ENCODE results near the gene PCMT1. TPM values are rescaled to one million over a fixed set of nuclear protein-coding genes. Genes with fewer than 3 reads are reported as not detected.

The PCMT1 gene
- total RNA-seq, 2 experiments from 2014 or later = 117 to 125 TPM

DNA sequence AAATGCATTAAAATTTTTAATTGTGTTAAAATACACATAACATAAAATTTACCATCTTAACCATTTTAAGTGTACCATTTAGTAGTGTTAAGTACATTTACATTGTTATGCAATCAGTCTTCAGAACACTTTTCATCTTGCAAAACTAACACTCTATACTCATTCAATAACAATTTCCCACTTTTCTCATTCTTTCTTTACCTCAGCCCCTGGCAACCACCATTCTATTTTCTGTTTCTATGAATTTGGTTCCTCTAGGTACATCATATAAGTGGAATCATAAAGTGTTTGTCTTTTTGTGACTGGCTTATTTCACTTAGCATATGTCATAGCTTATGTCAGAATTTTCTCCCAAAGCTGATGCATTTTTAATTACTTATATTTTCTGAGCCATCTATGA lies 32.2 kb downstream of the PCMT1 start:
- BruUV-seq (replicated peaks) = no TSS peak
- intact Hi-C loops (cut with micrococcal nuclease; ENCODE audit: unreplicated experiment) = no loop called here
- peaks cover 5% of the 10 kb centered on the region; the same call in 1 of the 2 replicates for H3K79me2 ChIP-seq (ENCODE audit: insufficient read depth, low read depth, low read length)

DNA sequence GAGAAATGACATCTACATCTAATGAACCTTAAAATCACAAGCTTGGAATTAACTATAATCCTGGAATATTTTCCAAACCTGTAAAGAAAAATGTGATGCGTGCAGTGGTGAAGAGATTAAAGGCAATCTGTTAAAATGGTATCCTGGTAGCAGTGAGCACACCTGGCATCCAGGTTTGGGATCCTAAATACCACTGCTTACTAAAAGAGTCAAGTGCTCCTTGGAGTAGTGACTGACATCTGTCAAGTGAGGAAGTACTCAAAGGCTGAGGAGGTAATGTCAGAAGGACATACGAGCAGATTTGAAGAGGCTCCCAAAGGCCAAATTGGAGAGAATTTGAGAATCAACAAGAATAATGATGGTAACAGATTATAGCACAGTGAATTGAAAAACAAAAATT lies 32.8 kb downstream of the PCMT1 start:
- intact Hi-C loops (cut with micrococcal nuclease; ENCODE audit: unreplicated experiment) = no loop called here
- peaks cover 5% of the 10 kb centered on the region; the same call in 1 of the 2 replicates for H3K79me2 ChIP-seq (ENCODE audit: insufficient read depth, low read depth, low read length)
- H3K4me2 ChIP-seq (ENCODE audit: low read length) = no peak overlapping the region
- ChIA-PET CTCF (ENCODE audit: unreplicated experiment) (no interaction called here), POLR2A (no interaction called here)
- no peak overlapping the region for H3K27ac ChIP-seq (ENCODE audit: low read depth, low read length, poor library complexity, severe bottlenecking)
- H4K20me1 ChIP-seq (ENCODE audit: insufficient read depth, low read length) = no peaks in the 10 kb centered on the region
- H2AFZ ChIP-seq (ENCODE audit: low read length) = no peak overlapping the region
- no peak overlapping the region for H3K4me3 ChIP-seq (ENCODE audit: low read depth, low read length, poor library complexity, severe bottlenecking)
- BruUV-seq (replicated peaks) = TSS peak; percentile 20
- no peak for DNase-seq (ENCODE audit: low spot score)
- H3K36me3 ChIP-seq (ENCODE audit: insufficient read depth, low read length) = peaks cover 66% of the 10 kb centered on the region
- TF ChIP-seq, protein P1, sequence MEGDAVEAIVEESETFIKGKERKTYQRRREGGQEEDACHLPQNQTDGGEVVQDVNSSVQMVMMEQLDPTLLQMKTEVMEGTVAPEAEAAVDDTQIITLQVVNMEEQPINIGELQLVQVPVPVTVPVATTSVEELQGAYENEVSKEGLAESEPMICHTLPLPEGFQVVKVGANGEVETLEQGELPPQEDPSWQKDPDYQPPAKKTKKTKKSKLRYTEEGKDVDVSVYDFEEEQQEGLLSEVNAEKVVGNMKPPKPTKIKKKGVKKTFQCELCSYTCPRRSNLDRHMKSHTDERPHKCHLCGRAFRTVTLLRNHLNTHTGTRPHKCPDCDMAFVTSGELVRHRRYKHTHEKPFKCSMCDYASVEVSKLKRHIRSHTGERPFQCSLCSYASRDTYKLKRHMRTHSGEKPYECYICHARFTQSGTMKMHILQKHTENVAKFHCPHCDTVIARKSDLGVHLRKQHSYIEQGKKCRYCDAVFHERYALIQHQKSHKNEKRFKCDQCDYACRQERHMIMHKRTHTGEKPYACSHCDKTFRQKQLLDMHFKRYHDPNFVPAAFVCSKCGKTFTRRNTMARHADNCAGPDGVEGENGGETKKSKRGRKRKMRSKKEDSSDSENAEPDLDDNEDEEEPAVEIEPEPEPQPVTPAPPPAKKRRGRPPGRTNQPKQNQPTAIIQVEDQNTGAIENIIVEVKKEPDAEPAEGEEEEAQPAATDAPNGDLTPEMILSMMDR (conservative IDR thresholded peaks at IDR 0.05; ENCODE audit: low read length) = no peak
- TF ChIP-seq EZH2phosphoT487 (IDR thresholded peaks at IDR 0.05; ENCODE audit: borderline replicate concordance, low read depth, low read length) = no peak
- H3K9me3 ChIP-seq (ENCODE audit: low read length) = no peaks in the 10 kb centered on the region
- H3K4me1 ChIP-seq (ENCODE audit: insufficient read depth, low read length, poor library complexity, severe bottlenecking) = no peaks in the 10 kb centered on the region
- H3K9me2 ChIP-seq (ENCODE audit: insufficient read depth, low read length) = no peaks in the 10 kb centered on the region

More for the DNA sequence above, 32.2 kb downstream of the PCMT1 start:
- no peaks in the 10 kb centered on the region for H3K9me2 ChIP-seq (ENCODE audit: insufficient read depth, low read length)
- H3K9me3 ChIP-seq (ENCODE audit: low read length) = no peaks in the 10 kb centered on the region
- no peak overlapping the region for H3K4me2 ChIP-seq (ENCODE audit: low read length)
- no peak for DNase-seq (ENCODE audit: low spot score)
- H3K4me3 ChIP-seq (ENCODE audit: low read depth, low read length, poor library complexity, severe bottlenecking) = no peak overlapping the region
- H3K36me3 ChIP-seq (ENCODE audit: insufficient read depth, low read length) = peaks cover 72% of the 10 kb centered on the region
- ChIA-PET CTCF (ENCODE audit: unreplicated experiment) (no interaction called here), POLR2A (interaction anchor here (0.7 kb wide), 1 partner anchor 13 kb away, joined by 4 read pairs; no protein-coding TSS in a partner anchor)
- no peak overlapping the region for H2AFZ ChIP-seq (ENCODE audit: low read length)
- TF ChIP-seq, protein P1 (conservative IDR thresholded peaks at IDR 0.05; ENCODE audit: low read length) = no peak
- TF ChIP-seq EZH2phosphoT487 (IDR thresholded peaks at IDR 0.05; ENCODE audit: borderline replicate concordance, low read depth, low read length) = no peak
- H3K27ac ChIP-seq (ENCODE audit: low read depth, low read length, poor library complexity, severe bottlenecking) = no peak overlapping the region
- no peaks in the 10 kb centered on the region for H4K20me1 ChIP-seq (ENCODE audit: insufficient read depth, low read length)
- no peaks in the 10 kb centered on the region for H3K4me1 ChIP-seq (ENCODE audit: insufficient read depth, low read length, poor library complexity, severe bottlenecking)

DNA sequence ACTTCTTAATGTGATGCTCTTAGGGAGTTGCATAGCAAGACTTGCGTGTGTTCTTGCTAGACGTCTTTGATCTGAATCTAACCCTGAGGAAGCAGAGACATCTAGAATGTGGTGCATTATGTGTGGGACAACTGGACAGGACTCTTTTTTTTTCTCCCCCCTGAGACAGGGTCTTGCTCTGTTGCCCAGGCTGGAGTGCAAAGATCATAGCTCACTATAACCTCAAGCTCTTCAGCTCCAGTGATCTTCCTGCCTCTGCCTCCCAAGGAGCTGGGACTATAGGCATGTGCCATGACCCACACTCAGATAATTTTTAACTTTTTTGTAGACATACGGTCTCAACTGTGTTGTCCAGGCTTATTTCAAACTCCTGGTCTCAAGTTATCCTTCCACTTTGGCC lies 34.0 kb downstream of the PCMT1 start:
- ChIA-PET POLR2A (interaction anchor here (0.6 kb wide), 1 partner anchor 18 kb away, joined by 4 read pairs; no protein-coding TSS in a partner anchor), CTCF (ENCODE audit: unreplicated experiment) (interaction anchor here (1.1 to 1.2 kb wide), 2 partner anchors 16 to 36 kb away, joined by 3 read pairs; no protein-coding TSS in a partner anchor)
- Histone ChIP-seq H3K9me3 (ENCODE audit: low read length) (no peaks in the 10 kb centered on the region), H2AFZ (ENCODE audit: low read length) (no peak overlapping the region), H3K27ac (ENCODE audit: low read depth, low read length, poor library complexity, severe bottlenecking) (no peak overlapping the region), H3K79me2 (ENCODE audit: insufficient read depth, low read depth, low read length) (peaks cover 5% of the 10 kb centered on the region; the same call in 1 of the 2 replicates), H3K4me1 (ENCODE audit: insufficient read depth, low read length, poor library complexity, severe bottlenecking) (no peaks in the 10 kb centered on the region), H4K20me1 (ENCODE audit: insufficient read depth, low read length) (no peaks in the 10 kb centered on the region), H3K9me2 (ENCODE audit: insufficient read depth, low read length) (no peaks in the 10 kb centered on the region), H3K36me3 (ENCODE audit: insufficient read depth, low read length) (peaks cover 66% of the 10 kb centered on the region), H3K4me3 (ENCODE audit: low read depth, low read length, poor library complexity, severe bottlenecking) (no peak overlapping the region), H3K4me2 (ENCODE audit: low read length) (no peak overlapping the region)
- intact Hi-C loops (cut with micrococcal nuclease; ENCODE audit: unreplicated experiment) = no loop called here
- TF ChIP-seq, protein P1 (conservative IDR thresholded peaks at IDR 0.05; ENCODE audit: low read length) = no peak
- no peak for TF ChIP-seq EZH2phosphoT487 (IDR thresholded peaks at IDR 0.05; ENCODE audit: borderline replicate concordance, low read depth, low read length)
- no peak for DNase-seq (ENCODE audit: low spot score)
- no TSS peak for BruUV-seq (replicated peaks)

All from OCI-LY7 (cell line).